Measurements from ENCODE around the gene PTPRG.

The PTPRG gene

DNA sequence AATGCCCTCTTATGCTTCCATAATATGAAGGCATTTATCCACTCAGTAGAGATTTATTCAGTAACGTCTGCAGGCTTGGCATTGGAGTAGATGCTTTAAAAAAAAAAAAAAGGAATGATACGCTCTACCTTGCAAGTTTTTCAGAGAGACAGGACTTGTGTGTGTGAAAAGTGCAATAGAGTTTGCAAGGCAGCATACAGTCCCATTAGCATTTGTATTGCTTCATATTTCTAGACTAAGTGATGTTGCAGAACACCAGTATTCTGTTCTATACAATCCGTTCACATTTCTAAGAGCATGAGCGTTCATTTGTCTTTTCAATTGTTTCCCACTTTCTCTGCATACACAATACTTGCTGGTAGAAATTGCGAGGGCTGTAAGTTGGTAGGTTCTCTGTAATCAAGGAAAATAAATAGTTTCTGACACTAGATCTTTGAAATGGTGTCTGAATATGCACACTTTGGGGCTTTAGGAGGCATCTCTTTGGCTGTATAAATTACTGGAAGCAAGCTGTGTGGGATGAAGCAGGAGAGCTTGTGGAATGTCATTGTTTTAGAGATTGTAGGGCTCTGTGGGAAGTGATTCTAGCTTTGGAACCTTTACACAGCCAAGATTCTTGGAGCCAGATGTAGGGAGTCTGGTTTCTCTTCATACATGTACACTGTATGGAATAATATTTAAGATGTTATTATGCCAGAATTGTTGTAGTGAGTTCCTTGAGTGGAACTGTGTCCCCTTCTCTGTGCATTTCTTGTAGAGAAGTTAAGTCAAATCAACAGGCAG, 549.3 kb downstream of the PTPRG start:
- no peak for DNase-seq (ENCODE audit: low spot score)

DNA sequence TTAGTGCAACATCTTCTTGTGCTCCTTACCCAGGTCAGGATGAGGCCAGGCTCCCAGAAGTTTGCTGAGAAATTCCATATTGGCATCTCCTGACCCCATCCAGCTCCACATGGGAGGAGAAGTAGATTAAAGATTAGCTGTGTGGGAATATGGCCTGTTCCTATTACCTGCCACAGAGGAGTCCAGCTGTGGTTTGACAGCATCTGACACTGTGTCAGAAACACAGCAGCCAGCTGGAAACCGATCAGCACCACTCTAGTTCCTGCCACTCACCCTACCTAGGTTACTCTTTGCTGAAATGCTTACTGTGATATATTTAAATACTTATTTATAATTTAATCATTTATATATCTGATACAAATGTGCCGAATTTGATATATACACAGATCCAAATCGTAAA, 551.7 kb downstream of the PTPRG start:
- no peak for DNase-seq (ENCODE audit: low spot score)

DNA sequence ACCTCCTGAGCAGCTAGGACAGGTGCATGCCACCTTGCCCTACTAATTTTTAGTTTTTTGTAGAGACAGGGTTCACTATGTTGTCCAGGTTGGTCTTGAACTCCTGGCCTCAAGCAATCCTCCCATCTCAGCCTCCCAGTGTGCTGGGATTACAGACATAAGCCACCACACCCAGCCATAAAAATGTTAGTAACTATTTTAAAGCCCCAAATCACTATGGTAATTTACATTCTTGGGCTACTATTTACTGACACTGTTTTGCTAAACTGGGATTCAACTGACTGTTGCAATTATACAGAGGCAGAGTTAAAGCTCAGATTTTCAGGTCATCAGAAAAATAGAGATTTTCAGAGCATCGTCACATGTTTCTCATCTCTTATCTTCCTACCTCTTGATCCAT, 553.4 kb downstream of the PTPRG start:
- no peak for DNase-seq (ENCODE audit: low spot score)

DNA sequence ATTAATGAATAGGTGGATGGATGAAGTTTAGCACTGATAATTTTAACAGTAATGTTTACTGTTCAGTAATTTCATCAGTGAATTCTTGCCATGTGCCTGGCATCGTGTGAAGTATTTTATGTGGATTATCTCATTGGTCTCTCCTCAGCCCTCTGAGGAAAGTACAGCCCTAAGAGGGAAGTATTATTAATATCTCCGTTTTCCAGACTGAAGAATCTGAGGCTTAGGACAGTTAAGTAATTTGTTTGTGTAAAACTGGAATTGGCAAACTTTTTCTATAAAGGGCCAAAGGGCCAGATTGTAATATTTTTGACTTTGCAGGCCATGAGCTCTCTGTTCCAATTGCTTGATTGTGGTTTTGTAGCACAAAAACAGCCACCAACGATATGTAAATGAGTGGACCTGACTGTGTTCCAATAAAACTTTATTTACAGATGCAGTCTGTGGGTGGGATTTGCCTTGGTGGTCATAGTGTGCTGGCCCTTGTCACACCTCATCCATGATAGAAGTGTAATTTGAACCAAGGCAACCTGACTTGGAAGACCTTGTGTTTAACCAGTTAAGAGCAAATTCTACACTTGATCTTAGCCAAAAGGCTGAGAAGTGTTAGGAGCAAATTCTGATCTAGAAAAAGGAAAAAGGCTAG, 556.7 kb downstream of the PTPRG start:
- DNase-seq (ENCODE audit: low spot score): no peak

DNA sequence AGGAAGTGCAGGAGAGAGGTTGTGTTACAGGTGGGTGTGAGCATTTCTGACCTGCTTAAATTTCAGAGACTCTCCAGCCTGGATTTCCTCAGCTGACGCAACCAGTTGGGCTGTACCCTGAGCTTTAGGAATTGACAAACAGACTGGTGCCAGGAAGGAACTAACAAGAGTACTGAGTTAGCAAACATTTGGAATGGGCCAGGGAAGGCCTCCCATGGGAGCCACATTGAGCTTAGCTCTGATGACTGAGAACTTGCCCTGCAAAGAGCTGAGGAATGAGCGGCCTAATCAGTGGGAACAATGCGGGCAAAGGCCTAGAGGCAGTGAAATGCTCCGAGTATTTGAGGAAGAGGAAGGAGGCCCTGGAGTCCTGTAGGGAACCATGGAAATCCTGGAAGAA, 557.8 kb downstream of the PTPRG start:
- no peak for DNase-seq (ENCODE audit: low spot score)

DNA sequence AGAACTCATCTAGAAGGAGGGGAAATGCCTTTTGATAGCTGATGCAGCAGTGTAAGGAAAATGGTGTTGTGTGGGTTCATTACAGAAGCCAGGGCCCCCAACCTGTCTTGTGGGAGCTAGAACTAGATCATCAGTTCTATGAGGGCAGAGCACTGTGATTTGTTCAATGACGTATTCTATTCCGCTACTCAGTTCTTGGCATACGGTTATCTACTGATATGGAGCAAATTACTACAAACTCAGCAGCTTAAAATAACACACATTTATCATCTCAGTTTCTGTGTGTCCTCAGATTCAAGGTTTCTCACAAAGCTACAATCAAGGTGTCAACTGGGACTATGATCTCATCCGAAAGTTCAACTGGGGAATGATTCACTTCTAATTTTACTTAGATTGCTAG, 561.4 kb downstream of the PTPRG start:
- DNase-seq (ENCODE audit: low spot score): no peak

DNA sequence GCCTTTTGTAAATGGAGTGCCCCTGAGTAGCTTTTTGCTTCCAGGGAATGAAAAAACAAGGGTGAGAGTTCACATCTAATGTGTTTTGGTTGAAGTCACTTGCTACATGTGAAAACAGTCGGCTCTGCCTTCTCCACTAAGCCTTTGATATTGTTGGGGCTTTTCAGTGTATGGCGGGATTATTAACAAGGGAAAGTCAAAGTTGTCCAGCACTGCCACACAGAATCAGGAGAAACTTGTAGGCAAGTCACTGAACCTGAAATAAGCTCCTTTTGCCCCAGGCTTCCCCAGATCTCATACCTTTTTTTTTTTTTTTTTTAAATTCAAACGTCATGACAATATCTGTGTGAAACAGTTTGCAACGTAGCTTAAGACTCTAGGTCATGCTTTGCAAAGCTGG, 564.0 kb downstream of the PTPRG start:
- no peak for DNase-seq (ENCODE audit: low spot score)

DNA sequence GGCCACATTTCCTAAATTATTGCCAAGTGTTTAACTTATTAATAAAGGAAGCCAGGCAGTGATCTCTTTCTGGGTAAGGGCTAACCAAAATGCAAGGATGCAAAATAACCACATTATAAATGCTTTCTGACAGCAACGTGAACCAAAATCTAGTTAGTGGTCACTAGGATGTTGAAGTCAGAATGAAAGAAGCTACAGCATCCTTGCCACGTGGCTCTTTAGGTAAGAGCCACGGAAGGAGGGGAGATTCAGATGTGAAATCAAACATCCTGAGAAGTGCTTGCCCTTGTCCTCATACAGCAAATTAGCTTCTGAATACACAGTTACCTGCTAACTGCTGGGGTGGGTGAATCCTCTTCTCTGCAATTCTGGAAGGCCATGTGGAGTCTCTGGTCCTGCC, 565.7 kb downstream of the PTPRG start:
- no peak for DNase-seq (ENCODE audit: low spot score)

DNA sequence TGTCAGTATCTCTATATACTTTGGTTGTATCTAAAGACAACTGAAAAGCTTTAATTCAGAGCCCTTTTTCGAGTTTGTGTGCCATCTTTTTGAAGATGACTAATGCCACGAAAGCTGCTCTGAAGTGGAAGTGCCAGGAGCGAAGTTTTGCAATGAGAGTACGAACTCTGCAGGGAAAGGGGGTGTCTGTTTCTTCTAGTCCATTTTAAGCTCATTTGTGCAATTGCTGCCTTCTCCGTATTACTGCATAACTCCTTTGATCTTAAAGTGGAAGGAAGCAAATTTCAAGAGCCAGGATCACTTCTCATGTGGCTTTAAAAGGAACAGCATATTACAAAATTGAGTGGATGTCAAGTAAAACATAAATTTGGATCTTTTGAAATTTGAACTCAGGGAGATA, 566.7 kb downstream of the PTPRG start:
- peak; percentile 53 for DNase-seq (ENCODE audit: low spot score)

DNA sequence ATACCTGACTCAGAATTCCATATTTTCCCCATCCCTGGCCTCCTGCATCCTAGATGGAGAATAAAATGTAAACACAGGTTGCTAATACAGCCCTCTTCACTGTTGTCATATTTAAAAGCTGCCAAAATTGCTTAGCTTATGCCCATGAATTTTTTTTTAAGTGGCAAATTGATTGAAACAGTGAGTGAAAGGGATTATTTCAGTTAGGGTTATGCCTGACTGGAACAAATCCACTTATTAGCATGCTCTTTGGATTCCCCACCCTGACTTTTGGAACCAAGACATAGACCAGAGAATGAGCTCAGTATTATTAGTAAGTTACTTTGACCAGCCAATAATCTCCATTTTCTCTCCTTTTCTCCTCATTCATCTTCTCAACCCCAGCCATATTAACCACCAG, 567.3 kb downstream of the PTPRG start:
- no peak for DNase-seq (ENCODE audit: low spot score)

DNA sequence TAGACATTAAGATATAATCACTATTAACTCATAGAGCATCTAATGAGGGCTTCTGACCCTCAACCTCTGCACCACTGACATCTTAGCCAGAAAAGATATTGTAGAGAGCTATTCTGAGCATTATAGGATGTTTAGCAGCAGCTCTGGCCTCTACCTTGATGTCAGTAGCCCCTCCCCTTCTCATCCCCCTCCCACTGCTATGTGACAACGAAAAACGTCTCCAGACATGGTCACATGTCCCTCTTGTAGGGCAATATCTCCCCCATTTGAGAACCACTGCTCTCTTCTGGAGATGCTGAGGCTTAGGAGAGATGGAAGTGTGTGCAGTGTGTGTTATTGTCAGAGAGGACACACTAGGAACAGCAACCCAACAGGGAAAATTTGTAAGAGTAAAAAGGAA, 569.7 kb downstream of the PTPRG start:
- no peak for DNase-seq (ENCODE audit: low spot score)

DNA sequence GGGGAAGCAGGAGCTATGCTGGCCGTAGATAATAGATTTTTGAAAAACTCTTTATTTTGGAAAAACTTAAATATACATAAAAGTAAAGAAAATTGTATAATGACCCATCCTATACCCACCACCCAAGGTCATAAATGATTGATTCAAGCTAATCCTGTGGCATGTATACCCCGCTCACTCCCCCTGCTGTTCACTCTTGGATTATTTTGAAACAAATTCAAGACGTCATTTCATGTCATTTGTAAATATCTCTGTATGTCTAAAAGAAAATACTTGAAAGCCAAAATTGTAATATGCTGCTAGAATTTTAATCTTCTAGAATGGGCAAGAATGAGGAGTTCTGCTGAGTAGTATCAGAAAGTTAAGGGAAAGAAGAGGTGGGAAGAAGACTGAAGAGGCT, 570.2 kb downstream of the PTPRG start:
- DNase-seq (ENCODE audit: low spot score): peak; percentile 23

DNA sequence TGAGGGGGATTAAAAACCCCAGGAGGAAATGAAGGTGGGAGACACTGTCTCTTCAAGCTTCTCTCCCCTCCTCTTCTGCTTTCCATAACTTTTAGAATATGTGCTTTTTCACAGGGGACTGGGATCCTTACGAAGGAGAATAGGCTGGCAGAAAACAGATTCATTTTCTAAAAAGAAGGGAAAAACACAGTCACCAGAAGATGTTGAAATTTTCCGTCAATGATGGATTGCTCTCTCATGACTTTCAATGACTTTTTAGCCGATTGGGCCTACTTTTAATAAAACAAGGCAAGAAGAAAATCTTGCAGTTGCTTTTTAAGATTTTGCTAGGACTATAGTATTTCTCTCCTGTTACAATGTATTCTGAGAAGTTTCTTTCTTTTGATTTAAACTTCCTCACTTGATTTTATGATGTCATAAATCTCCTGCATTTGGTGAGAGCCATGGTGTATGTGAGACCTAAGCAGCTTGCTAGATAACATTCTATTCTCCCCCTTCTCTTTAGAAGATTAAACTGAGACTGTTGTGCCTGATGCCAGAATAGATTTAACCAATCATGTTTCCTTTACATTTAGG, 570.7 kb downstream of the PTPRG start:
- no peak for DNase-seq (ENCODE audit: low spot score)

DNA sequence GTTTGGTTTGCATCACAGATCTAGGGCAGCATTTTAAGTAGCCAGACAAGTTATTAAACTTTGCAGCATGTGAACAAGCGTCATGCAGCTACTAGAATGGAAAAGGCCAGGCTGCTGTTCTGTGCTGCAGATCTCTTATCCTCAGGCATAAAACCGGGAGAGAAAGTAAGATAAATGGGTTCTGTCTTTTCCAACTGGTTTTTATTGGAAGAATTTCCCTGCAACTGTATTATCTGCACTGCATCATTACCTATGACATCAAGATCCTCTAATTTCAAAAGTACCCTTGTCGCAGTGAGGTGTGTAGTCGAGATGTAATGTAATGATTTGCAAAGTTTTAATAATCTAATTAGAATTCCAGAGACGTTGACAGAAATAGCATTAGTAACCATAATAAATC, 571.6 kb downstream of the PTPRG start:
- DNase-seq (ENCODE audit: low spot score): no peak

DNA sequence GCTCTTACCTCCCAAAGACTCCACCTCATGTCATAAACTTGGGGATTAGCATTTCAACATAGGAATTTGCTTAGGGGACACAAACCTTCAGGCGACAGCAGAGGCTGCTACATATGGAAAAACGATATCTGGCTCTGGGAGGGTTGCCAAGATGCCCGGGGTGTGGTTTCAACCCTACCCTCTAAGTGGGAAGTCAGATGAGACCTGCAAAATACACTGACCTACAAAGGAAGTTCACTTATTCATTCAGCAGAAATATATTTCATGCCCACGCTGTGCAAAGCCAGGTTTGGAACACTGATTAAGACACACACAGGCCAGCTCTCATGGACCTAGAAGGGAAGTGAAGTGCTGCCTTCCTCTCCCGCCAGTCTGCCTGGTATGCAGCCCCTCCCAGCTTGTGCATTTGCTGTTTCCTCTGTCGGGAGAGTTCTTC, 572.7 kb downstream of the PTPRG start:
- DNase-seq (ENCODE audit: low spot score): peak; percentile 8

DNA sequence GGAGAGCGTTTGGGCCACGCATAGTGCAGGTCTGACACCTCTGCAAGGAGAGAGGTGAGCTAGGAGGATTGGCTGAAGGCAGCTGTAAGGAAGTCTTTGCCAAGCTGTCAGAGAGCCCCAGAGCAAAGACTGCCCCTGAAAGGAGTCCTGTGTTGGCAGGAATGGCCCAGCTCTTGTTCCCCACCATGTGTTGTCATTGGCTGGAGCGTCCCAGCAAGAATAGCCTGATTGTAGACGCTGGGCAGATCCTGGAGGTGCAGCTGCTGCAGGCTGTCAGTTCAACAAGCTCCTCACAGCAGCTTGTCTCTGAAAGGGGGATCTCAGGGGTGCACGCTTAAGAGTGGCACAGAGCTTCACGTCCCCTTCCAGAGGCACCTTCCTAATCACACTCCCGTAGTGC, 574.4 kb downstream of the PTPRG start:
- DNase-seq (ENCODE audit: low spot score): no peak

DNA sequence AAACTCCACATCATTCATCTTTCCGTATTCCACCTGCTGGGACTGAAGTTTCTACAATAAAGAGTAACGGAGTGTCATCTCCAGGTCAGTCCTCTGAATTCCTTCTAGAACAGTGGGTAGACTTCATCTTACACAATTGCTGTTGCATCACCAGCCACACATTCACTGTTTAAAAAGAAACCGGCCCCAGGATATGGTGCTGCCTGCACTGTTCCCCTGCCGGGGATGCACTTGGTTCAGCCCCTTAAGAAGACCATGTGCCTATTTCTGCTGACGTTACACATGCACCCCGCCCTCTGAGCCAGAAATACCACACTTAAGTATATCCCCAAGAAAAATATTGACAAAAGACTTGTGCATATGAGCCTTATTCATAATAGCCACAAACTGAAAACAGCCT, 578.6 kb downstream of the PTPRG start:
- no peak for DNase-seq (ENCODE audit: low spot score)

DNA sequence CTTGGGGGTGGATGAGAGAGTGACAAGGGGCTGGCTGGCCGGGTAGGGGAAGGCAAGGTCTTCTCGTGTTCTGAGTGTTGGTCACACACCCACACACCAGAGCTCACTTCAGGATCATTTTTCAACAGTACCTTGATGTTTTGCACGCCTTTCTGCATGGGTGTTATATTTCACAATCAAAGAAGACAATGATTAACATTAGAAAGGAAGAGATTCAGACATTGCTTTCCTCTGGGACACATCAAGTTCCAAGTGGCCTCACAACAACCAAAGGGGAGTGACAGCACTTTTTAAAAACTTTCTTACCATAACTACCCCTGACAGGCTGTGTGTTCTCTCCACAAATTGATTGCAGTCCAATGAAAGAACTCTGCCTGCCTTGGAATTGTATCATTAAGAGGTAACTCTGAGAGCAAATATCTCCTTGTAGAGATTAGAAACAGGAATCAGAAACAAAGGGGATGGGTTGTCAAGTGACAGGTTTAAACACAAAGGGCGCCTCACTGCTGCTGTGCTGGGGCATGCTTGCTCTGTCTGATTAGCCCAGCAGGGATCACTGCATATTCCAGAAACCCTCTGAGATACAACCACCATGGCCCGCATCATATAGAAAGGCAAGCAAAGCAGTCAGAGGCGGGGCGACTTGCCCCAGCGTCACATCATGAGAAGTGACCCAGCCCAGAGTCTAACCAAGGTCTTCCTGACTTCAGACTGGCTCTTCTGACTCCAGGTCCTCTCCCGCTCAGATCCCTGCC, 581.1 kb downstream of the PTPRG start:
- no peak for DNase-seq (ENCODE audit: low spot score)

DNA sequence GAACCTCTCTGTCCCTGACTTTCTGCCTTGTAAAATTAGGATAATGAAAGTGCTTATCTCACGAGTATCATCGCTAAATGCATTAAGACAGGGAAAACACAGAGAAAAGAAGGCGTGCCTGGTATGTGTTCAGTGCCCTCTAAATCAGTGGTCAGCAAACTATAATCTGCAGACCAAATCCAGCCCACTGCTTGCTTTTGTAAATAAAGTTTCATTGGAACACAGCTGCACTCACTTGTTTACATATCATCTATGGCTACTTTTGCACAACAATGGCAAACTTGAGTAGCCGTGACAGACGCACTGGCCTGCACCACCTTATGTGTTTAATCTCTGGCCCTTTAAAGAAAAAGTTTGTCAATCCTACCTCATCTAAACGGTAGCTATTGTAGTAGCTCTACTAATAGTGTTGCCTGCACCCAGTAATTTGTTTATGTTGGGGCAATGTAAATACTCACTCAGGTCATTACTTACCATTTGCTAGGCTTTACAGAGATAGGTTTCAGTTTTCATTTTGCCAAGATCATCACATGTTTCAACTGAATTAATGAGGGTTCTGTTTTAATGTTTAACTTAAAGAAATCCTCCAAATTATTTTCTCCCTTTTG, 582.6 kb downstream of the PTPRG start:
- DNase-seq (ENCODE audit: low spot score): no peak

DNA sequence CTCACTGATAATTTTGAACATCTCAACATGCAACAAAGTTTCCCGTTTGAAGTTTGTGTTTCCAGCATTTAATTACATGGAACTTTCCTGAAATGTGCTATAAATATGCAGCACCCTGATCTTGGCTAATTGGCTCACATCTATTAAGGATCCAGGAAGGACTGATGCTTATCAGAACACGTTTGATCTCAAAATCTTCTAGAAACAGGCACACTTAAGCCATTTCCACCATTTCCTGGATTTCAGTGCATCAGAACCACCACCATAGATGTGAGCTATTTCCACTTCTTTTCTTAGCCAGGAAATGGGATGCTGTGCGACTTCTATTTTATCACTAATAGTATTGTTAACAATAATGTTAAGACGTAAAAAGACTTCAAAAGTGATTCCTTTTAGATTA, 583.1 kb downstream of the PTPRG start:
- DNase-seq (ENCODE audit: low spot score): no peak

DNA sequence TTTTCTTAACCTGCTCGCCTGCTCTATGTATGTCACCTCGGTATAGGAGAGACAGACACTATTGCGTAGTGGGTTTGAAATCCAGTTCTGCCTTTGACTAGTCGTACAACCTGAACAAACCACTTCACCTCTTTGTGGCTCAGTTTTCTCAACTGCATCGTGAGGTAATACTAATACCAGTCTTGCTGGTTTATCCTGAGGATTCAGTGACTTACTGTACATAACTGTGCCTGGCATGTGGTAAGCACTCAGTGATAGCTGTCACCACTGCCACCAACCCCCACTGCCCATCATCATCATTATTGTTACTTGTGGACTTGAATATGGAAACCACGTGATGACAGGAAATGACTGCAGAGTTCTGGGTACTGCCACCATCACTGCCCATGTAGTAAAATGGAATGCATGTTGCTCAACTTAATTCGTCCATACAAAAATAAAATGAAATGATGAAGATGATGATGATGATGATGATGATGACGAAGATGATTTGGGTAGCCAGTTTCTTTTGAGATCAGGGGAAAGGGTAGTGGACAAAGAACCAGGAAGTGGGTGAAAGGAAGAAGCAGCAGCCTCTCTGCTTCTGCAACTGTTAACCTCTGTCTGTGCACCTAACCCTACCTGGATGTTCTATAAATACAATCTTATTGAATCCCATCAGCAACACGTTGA, 583.9 kb downstream of the PTPRG start:
- DNase-seq (ENCODE audit: low spot score): no peak

DNA sequence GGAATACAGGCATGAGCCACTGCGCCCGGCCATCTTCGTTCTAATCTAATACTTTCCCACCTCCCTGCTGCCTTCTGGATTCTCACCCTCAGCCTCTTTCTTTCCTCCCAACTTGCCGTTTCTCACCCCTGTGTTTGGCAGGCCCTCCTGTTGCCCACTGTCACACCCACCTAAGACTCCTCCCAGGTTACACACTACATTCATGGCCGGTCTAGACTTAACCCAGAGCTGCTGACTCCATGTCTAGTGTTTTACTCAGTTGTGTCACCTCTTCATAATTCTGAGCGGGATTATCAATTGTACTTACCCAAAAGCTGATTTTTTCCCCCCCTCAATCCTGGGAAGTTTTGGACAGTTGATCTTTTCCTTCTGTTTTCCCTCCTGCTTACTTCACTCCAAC, 588.2 kb downstream of the PTPRG start:
- DNase-seq (ENCODE audit: low spot score): no peak
